DOHH2 (cell line): Measurements from ENCODE around the gene TTC27.
"Not testable (repeated sequence)": the region's sequence is repeated elsewhere in the genome, so short reads cannot be mapped to it uniquely, and the experiment has no call there.

ENCODE experiments used
- H3F3A ChIP-seq: fragments of 200-600 bp; sonication (generic), shearing (Covaris generic); 2 replicates; pipeline ENCODE4 v1.6.0; 2016; ENCODE audit warnings: antibody characterized with exemption, mild to moderate bottlenecking; ENCODE audit not compliant: control insufficient read depth, insufficient read depth
- H3K27ac ChIP-seq: fragments of 200-600 bp; sonication (generic); 2 replicates; pipeline ENCODE4 v1.5.1; 2014; ENCODE audit warnings: low read depth, mild to moderate bottlenecking, low read length, moderate library complexity
- H3K27me3 ChIP-seq: fragments of 200-600 bp; sonication (generic); 2 replicates; pipeline ENCODE4 v1.6.1; 2014; ENCODE audit warnings: mild to moderate bottlenecking, low read length, mixed read lengths; ENCODE audit not compliant: control insufficient read depth
- H3K36me3 ChIP-seq: fragments of 200-600 bp; sonication (generic); 2 replicates; pipeline ENCODE4 v1.6.1; 2014; ENCODE audit warnings: mild to moderate bottlenecking, low read length, moderate library complexity, mixed read lengths; ENCODE audit not compliant: control insufficient read depth
- H3K4me1 ChIP-seq: fragments of 200-600 bp; sonication (generic); 2 replicates; pipeline ENCODE4 v1.6.1; 2014; ENCODE audit warnings: mild to moderate bottlenecking, low read length, mixed read lengths; ENCODE audit not compliant: control insufficient read depth
- H3K4me2 ChIP-seq: fragments of 200-600 bp; sonication (generic); 2 replicates; pipeline ENCODE4 v1.6.0; 2014; ENCODE audit warnings: mild to moderate bottlenecking, low read length, moderate library complexity
- H3K4me3 ChIP-seq: fragments of 200-600 bp; sonication (generic); 2 replicates; pipeline ENCODE4 v1.5.1; 2014; ENCODE audit warnings: mild to moderate bottlenecking, low read length, mixed read lengths
- H3K79me2 ChIP-seq: fragments of 200-600 bp; sonication (generic); 2 replicates; pipeline ENCODE4 v1.6.1; 2014; ENCODE audit warnings: mild to moderate bottlenecking, low read length, mixed read lengths; ENCODE audit not compliant: control insufficient read depth
- H3K9me2 ChIP-seq: fragments of 200-600 bp; sonication (generic); replicated peaks from 2 replicates; pipeline ENCODE4 v1.6.1; 2014; ENCODE audit warnings: mild to moderate bottlenecking, low read length, mixed read lengths; ENCODE audit not compliant: control insufficient read depth
- H3K9me3 ChIP-seq: fragments of 200-600 bp; sonication (generic); 2 replicates; pipeline ENCODE4 v1.6.1; 2014; ENCODE audit warnings: antibody characterized with exemption, low read length, mixed read lengths; ENCODE audit not compliant: control insufficient read depth, insufficient read depth
- H4K20me1 ChIP-seq: fragments of 200-600 bp; sonication (generic); 2 replicates; pipeline ENCODE4 v1.6.0; 2014; ENCODE audit warnings: low read depth, mild to moderate bottlenecking, antibody characterized with exemption, low read length, moderate library complexity; ENCODE audit not compliant: control insufficient read depth, insufficient read depth
- CTCF ChIP-seq: fragments of 200-600 bp; sonication (generic); IDR thresholded peaks from one replicate; pipeline ENCODE4 v1.5.1; 2014; ENCODE audit warnings: antibody characterized with exemption, mild to moderate bottlenecking, low read depth, low read length; ENCODE audit not compliant: poor library complexity, severe bottlenecking
- EZH2phosphoT487 ChIP-seq: fragments of 200-600 bp; sonication (generic); IDR thresholded peaks from 2 replicates; pipeline ENCODE4 v1.6.1; 2017; ENCODE audit warnings: borderline replicate concordance, mild to moderate bottlenecking, antibody characterized with exemption, low read length, moderate library complexity, mixed read lengths

The TTC27 gene

GRCh38 chr2:32626639-32627221 is 1.1 kb upstream of the TTC27 start:
- no peak for TF ChIP-seq CTCF
- no peak for TF ChIP-seq EZH2phosphoT487
- Histone ChIP-seq H3K9me3 (no peaks in the 10 kb centered on the region), H3K36me3 (peaks cover 19% of the 10 kb centered on the region), H3K27ac (no peak overlapping the region), H3K4me3 (peak overlapping the region; percentile 82), H4K20me1 (no peaks in the 10 kb centered on the region), H3K79me2 (peaks cover 21% of the 10 kb centered on the region), H3K9me2 (no peaks in the 10 kb centered on the region), H3K4me2 (peak overlapping the region; percentile 83), H3F3A (peaks cover 17% of the 10 kb centered on the region), H3K4me1 (peaks cover 18% of the 10 kb centered on the region), H3K27me3 (no peaks in the 10 kb centered on the region)

- Histone ChIP-seq H3K27ac (no peak overlapping the region), H3K9me2 (no peaks in the 10 kb centered on the region), H3K4me3 (peak overlapping the region; percentile 82), H3K27me3 (no peaks in the 10 kb centered on the region), H3K4me1 (peaks cover 18% of the 10 kb centered on the region), H3K4me2 (peak overlapping the region; percentile 83), H3K79me2 (peaks cover 21% of the 10 kb centered on the region), H3K9me3 (no peaks in the 10 kb centered on the region), H4K20me1 (no peaks in the 10 kb centered on the region), H3F3A (peaks cover 17% of the 10 kb centered on the region), H3K36me3 (peaks cover 22% of the 10 kb centered on the region)
- no peak for TF ChIP-seq EZH2phosphoT487
These were observed 423 bp upstream of the TTC27 start for GRCh38 chr2:32627441-32627813.

GRCh38 chr2:32632089-32632488 is 4.2 kb downstream of the TTC27 start:
- H3K4me3 ChIP-seq = no peak overlapping the region
- no peak overlapping the region for H3K27ac ChIP-seq
- peaks cover 50% of the 10 kb centered on the region for H3K36me3 ChIP-seq
- no peaks in the 10 kb centered on the region for H3K27me3 ChIP-seq
- H3K4me1 ChIP-seq = peaks cover 17% of the 10 kb centered on the region
- peaks cover 21% of the 10 kb centered on the region for H3K79me2 ChIP-seq
- no peaks in the 10 kb centered on the region for H3K9me2 ChIP-seq
- H4K20me1 ChIP-seq = no peaks in the 10 kb centered on the region
- no peak overlapping the region for H3K4me2 ChIP-seq
- no peaks in the 10 kb centered on the region; the same call in 1 of the 2 replicates for H3F3A ChIP-seq
- no peaks in the 10 kb centered on the region for H3K9me3 ChIP-seq
- TF ChIP-seq EZH2phosphoT487 (no peak), CTCF (no peak)

- Histone ChIP-seq H3K27ac (no peak overlapping the region), H3F3A (no peaks in the 10 kb centered on the region; the same call in 1 of the 2 replicates), H3K4me3 (no peak overlapping the region), H3K4me1 (peaks cover 11% of the 10 kb centered on the region), H3K79me2 (peaks cover 21% of the 10 kb centered on the region), H3K9me3 (no peaks in the 10 kb centered on the region), H3K27me3 (no peaks in the 10 kb centered on the region), H4K20me1 (no peaks in the 10 kb centered on the region), H3K4me2 (no peak overlapping the region), H3K9me2 (no peaks in the 10 kb centered on the region), H3K36me3 (peaks cover 55% of the 10 kb centered on the region)
- TF ChIP-seq CTCF (no peak), EZH2phosphoT487 (no peak)
These were observed 5.2 kb downstream of the TTC27 start for GRCh38 chr2:32633040-32633439.

- H3K4me3 ChIP-seq, H3F3A ChIP-seq, H4K20me1 ChIP-seq, H3K4me2 ChIP-seq, H3K9me3 ChIP-seq, H3K4me1 ChIP-seq, H3K27me3 ChIP-seq, H3K79me2 ChIP-seq, H3K27ac ChIP-seq, H3K9me2 ChIP-seq: not testable (repeated sequence)
- H3K36me3 ChIP-seq = peaks cover 55% of the 10 kb centered on the region
These were observed 10.7 kb downstream of the TTC27 start for GRCh38 chr2:32638548-32638947.
